ENCODE results near the gene MTHFD1.

The MTHFD1 gene

DNA sequence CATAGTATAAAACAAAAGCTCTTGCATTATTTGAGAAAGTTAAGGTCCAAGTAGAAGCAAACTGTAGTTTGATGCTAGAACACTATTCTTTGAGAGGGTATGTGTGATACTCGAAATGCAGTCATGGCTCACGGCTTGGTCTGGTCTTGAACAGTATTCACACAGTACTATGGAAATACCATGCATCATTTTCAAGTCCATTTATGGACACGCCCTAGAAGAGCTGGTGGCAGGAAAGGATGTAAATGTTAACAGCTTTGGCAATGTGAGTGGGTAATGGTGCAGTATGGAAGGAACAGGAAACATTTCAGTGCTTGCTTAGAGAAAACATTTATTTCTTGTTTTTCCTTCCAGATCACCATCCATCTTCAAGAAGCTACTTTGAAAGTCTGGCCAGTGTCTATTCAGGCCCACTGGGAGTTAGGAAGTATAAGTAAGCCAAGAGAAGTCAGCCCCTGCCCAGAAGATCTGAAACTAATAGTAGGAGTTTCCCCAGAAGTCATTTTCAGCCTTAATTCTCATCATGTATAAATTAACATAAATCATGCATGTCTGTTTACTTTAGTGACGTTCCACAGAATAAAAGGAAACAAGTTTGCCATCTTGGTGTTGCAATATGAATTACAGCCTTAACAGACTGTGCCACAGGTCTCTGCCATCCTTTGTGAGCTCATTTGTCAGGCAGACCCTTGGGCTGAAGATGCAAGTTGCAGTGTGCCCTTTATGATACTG, 71.4 kb downstream of the MTHFD1 start:
- no peaks in the 10 kb centered on the region for H3K9me3 Mint-ChIP-seq
- no peak overlapping the region for H3K4me3 Mint-ChIP-seq
- H3K4me1 Mint-ChIP-seq: peaks cover 14% of the 10 kb centered on the region
- no peak overlapping the region for H3K27ac Mint-ChIP-seq
- peaks cover 11% of the 10 kb centered on the region for H3K36me3 Mint-ChIP-seq
- H3K27me3 Mint-ChIP-seq: no peaks in the 10 kb centered on the region

DNA sequence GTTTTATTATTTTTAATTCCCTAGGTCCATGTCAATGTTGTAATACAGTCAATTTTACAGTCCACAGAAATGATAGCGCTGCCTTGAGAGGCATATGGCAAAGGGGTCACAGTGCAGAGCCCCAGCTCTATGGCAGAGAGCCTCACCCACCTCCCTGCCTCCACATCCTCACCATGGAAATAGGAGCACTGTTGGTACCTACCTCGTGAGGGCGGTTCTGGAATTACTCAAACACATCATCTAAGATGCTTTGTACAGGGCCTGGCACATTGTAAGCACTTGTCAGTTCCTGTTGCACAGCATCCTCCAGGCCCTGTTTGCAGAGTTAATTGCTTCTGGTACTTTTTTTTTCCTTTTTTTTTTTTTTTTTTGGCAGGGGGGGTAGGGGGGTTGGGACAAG, 73.1 kb downstream of the MTHFD1 start:
- Mint-ChIP-seq H3K27me3 (no peaks in the 10 kb centered on the region), H3K36me3 (peaks cover 6% of the 10 kb centered on the region), H3K9me3 (no peaks in the 10 kb centered on the region), H3K4me1 (peaks cover 24% of the 10 kb centered on the region), H3K4me3 (no peak overlapping the region), H3K27ac (no peak overlapping the region)

DNA sequence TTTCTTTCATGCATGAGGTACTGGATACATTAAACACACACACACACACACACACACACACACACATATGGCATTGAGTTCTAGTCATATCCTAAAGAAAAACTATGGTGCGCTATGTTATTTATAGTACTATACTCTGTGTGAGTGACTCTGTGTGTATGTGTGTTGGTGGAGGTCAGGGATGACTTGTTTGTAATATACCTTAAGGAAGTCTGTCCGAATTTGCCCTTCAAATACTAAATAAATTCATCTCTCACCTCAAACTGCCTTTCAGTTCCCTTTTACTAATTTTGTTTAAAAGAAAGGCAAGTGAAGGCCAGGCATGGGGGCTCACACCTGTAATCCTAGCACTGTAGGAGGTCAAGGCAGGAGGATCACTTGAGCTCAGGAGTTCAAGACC, 75.0 kb downstream of the MTHFD1 start:
- Mint-ChIP-seq H3K9me3 (no peaks in the 10 kb centered on the region), H3K4me3 (no peak overlapping the region), H3K36me3 (peaks cover 5% of the 10 kb centered on the region), H3K4me1 (peaks cover 39% of the 10 kb centered on the region), H3K27me3 (no peaks in the 10 kb centered on the region), H3K27ac (no peak overlapping the region)

DNA sequence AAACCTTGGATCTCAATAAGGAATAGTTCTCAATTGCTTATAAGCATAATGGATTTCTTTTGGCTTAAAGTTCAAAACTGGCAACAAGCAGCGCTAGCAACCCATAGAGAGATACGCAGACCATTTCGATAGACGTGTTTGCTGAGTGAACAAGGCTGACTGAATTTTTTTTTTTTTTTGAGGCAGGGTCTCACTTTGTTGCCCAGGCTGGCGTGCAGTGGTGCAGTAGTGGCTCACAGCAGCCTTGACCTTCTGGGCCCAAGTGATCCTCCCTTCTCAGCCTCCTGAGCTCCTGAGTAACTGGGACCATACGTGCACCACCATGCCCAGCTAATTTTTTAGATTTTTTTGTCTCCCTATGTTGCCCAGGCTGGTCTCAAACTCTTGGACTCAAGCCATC, 75.7 kb downstream of the MTHFD1 start:
- no peaks in the 10 kb centered on the region for H3K9me3 Mint-ChIP-seq
- H3K27me3 Mint-ChIP-seq: no peaks in the 10 kb centered on the region
- H3K36me3 Mint-ChIP-seq: peaks cover 4% of the 10 kb centered on the region
- peaks cover 46% of the 10 kb centered on the region for H3K4me1 Mint-ChIP-seq
- no peak overlapping the region for H3K27ac Mint-ChIP-seq
- H3K4me3 Mint-ChIP-seq: no peak overlapping the region

DNA sequence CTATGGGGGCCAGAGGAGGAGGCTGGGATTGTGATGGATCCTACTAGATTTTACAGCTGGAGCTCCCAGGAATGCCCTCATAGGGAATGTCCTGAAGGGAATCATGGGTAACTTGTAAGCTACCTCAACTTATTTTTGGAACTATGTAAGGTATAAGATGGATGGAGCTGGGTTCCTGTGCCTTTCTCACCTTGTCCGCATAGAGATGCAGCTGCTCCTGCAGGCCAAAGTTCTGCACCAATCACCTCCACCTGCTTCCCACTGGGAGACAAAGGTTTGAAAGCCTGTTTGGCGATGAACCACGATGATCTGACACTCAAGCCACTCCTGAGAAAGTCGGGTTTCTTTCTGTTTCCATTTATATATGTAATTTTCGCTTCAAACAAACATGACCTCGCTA, 76.5 kb downstream of the MTHFD1 start:
- H3K27me3 Mint-ChIP-seq: no peaks in the 10 kb centered on the region
- peak overlapping the region; percentile 94 for H3K4me3 Mint-ChIP-seq
- peaks cover 48% of the 10 kb centered on the region for H3K4me1 Mint-ChIP-seq
- H3K36me3 Mint-ChIP-seq: peaks cover 4% of the 10 kb centered on the region
- H3K9me3 Mint-ChIP-seq: no peaks in the 10 kb centered on the region
- H3K27ac Mint-ChIP-seq: peak overlapping the region; percentile 89

DNA sequence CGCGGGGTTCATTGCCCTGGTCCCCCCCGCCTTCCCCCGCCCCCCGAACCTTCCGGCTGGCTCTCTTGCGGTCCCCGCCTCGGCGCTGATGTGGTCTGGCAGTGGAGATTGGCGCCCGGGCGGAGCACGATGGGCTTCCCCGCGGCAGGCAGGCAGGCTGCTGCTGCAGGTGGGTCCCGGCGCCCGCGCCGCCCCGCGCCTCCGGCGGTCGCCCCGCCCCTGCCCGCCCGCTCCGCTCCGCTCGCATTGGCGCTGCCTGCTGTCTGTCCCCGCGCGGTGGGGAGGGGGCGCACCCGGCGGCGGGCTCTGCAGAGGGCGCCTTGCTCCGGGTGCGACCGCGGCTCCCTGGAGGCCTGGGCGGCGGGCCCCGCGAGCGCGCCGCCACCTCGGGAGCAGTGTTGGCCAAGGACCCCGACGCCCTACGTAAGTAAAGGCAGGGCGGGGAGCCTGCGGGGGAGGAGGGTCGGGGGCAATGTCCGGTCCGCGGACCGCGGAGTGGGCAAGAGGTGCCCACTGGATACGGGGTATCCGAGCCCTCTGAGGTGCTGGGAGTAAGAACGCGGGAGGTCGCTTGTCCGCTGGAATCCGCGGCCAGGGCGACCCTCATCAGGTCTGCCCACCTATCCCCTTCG, 77.2 kb downstream of the MTHFD1 start, which contains the start of gene AKAP5:
Gene AKAP5 (plus strand): TSS at position 309 of the 632 bp plus-strand sequence. CDS start 2,896 bp downstream, outside the sequence.
- Mint-ChIP-seq H3K9me3 (no peaks in the 10 kb centered on the region), H3K4me3 (peak within 1 kb of the TSS; percentile 94), H3K4me1 (peaks cover 47% of the 10 kb centered on the region), H3K36me3 (peaks cover 4% of the 10 kb centered on the region), H3K27ac (peak within 1 kb of the TSS; percentile 89), H3K27me3 (no peaks in the 10 kb centered on the region)

DNA sequence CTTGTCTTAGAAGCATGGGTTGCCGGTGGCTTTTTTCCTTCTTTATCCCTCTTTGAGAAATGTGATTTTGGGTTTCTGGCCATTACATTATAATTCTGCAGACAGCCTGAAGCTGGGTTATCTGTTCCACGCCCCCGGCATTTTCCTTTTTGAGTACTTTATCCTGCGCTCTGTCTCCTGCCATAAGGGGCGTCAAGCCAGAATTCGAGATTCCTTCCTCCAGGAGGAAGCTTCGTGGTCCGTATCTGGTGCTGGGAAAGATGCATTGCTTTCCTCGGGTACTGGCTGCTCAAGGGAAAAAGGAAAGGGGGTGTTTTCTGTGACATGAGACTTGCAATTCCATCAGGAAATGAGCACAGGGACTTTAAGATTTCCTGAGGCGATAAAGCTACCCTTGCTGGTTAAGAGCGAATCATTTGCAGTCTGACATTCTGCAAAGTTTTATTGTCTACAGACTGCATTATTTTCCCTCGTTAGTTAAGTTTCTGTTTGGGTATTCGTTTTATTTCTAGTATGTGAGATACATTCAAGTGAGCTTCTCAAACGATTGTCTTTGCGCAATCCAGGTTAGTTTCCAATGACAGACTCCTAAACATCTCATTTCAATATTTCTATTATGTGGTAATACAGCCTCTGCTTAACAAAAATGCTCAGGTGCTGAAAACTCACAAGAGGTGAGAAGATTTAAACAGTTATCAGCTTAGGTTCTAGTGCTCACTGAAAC, 77.8 kb downstream of the MTHFD1 start:
- Mint-ChIP-seq H3K27me3 (no peaks in the 10 kb centered on the region), H3K27ac (peak overlapping the region; percentile 51), H3K36me3 (peaks cover 3% of the 10 kb centered on the region), H3K4me3 (peak overlapping the region; percentile 90), H3K4me1 (peaks cover 45% of the 10 kb centered on the region), H3K9me3 (no peaks in the 10 kb centered on the region)

DNA sequence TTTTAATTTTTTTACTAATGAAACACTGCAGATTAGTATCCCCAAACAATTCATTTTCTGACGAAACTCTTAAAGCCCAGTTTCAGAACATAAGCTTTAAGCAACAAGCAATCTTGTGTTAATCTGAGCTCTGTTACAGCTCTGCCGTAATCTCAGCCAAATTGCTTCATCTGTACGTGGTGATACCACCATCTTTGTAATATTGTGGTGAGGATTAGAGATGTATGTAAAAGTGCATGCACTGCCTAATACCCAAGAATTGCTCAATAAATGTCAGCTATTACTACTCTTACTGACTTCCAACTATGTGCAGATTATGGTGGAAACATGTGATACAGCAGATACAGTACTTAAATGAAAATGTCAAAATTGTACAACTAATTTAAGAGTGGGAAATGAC, 78.9 kb downstream of the MTHFD1 start:
- H3K27me3 Mint-ChIP-seq: no peaks in the 10 kb centered on the region
- H3K27ac Mint-ChIP-seq: no peak overlapping the region
- no peaks in the 10 kb centered on the region for H3K9me3 Mint-ChIP-seq
- H3K36me3 Mint-ChIP-seq: peaks cover 3% of the 10 kb centered on the region
- H3K4me3 Mint-ChIP-seq: no peak overlapping the region
- H3K4me1 Mint-ChIP-seq: peaks cover 44% of the 10 kb centered on the region

DNA sequence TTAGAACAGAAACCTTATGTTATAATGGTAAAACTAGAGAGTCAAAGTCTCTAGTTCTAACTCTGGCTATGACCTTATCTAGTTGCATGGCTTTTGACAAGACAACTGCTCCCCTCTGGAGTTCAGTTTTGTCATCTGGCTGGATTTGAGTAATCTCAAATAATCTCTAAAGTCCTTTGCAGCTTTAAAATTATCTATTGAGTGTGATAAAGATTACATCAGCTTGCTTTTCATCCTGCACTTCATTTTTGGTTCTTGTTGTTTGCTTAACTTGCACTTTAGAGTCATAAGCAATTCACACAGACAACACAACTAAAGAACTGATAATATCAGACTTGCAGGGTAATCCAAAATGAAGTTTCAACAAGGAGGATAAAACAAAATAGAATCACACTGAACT, 79.4 kb downstream of the MTHFD1 start:
- Mint-ChIP-seq H3K9me3 (no peaks in the 10 kb centered on the region), H3K4me3 (no peak overlapping the region), H3K27me3 (no peaks in the 10 kb centered on the region), H3K4me1 (peaks cover 44% of the 10 kb centered on the region), H3K36me3 (peaks cover under 1% of the 10 kb centered on the region), H3K27ac (peak overlapping the region; percentile 14)

DNA sequence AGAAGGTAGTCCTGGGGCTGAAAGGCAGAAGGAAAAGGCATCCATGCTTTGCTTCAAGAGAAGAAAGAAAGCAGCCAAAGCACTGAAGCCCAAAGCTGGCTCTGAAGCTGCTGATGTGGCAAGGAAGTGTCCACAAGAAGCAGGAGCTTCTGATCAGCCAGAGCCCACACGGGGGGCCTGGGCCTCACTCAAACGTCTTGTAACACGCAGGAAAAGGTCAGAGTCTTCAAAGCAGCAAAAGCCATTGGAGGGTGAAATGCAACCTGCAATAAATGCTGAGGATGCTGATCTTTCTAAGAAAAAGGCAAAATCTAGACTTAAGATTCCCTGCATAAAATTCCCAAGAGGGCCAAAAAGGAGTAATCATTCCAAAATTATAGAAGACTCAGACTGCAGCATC, 80.3 kb downstream of the MTHFD1 start:
- no peak overlapping the region for H3K27ac Mint-ChIP-seq
- peaks cover 47% of the 10 kb centered on the region for H3K4me1 Mint-ChIP-seq
- H3K9me3 Mint-ChIP-seq: no peaks in the 10 kb centered on the region
- H3K4me3 Mint-ChIP-seq: no peak overlapping the region
- H3K27me3 Mint-ChIP-seq: no peaks in the 10 kb centered on the region
- H3K36me3 Mint-ChIP-seq: no peaks in the 10 kb centered on the region

DNA sequence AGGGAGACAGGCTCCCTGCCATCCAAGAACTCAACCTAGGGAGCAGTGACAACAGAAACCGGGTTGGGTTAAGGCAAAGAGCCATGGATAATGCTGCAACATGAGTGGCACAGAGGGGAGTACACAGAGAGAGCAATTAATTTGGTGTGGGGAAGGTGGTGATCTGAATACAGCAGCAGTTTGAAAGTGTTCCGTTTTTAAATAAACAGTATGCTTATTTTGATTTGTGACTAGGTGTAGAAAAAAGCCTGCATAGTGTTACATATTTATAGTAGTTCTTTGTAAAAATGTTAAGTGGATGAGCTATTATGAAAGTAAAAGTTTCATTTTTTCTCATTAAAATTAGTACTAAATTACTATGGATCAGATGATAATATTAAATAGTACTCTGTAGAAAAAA, 85.9 kb downstream of the MTHFD1 start:
- H3K4me1 Mint-ChIP-seq: peaks cover 24% of the 10 kb centered on the region
- no peak overlapping the region for H3K27ac Mint-ChIP-seq
- no peak overlapping the region for H3K4me3 Mint-ChIP-seq
- H3K9me3 Mint-ChIP-seq: no peaks in the 10 kb centered on the region
- H3K27me3 Mint-ChIP-seq: no peaks in the 10 kb centered on the region
- peaks cover 4% of the 10 kb centered on the region for H3K36me3 Mint-ChIP-seq

DNA sequence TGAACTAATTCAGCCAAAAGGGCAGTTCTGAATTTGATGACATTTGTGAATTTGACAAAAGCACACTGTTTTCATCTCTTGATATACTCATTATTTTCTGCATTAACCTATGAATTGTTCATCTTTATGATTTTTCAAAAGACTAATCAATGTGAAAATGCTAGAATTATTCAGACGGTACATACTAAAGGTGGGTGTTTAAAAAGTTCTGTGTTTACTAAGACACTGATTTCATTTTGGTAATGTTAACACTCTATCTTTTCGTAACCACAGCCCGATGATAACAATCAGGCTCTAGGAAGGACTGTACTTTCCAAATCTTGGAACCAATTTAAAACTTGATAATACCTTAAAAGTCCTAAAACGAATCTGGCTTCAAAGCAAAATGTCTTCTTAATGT, 86.5 kb downstream of the MTHFD1 start:
- H3K4me1 Mint-ChIP-seq: peaks cover 19% of the 10 kb centered on the region
- H3K9me3 Mint-ChIP-seq: no peaks in the 10 kb centered on the region
- H3K36me3 Mint-ChIP-seq: peaks cover 5% of the 10 kb centered on the region
- no peaks in the 10 kb centered on the region for H3K27me3 Mint-ChIP-seq
- no peak overlapping the region for H3K27ac Mint-ChIP-seq
- H3K4me3 Mint-ChIP-seq: no peak overlapping the region

DNA sequence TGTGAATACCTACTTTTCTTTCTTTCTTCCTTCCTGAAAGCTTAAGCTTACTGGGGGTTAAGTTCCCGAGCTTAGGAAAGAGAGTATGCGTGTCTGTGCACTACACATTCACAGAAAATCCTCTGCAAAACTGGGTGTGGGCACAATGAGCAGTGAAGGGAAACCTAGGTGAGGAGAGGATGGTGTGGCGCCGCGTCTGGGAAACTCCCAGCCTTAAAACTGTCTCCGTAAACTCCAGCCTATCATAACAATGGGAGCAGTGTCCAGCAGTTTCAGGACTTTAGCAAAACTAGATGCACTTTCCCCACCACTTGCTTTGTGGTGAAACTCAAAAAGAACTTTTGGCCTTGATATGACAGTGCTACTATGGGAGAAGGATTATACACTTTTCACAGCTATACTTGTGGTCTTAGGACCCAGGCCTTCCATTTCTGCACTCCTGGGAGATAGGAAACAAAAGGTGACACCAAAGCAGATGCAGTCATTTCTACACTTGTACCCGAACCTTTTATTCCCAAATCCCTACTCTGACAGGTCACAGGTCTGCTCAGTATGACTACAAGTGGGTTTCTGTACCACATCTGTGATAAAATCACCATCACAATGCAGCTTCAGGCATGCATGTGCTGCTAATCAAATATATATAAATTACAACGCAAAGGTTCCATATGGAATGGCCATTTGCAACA, 87.6 kb downstream of the MTHFD1 start:
- Mint-ChIP-seq H3K27ac (no peak overlapping the region), H3K27me3 (no peaks in the 10 kb centered on the region), H3K36me3 (peaks cover 7% of the 10 kb centered on the region), H3K9me3 (no peaks in the 10 kb centered on the region), H3K4me1 (peaks cover 18% of the 10 kb centered on the region), H3K4me3 (no peak overlapping the region)

DNA sequence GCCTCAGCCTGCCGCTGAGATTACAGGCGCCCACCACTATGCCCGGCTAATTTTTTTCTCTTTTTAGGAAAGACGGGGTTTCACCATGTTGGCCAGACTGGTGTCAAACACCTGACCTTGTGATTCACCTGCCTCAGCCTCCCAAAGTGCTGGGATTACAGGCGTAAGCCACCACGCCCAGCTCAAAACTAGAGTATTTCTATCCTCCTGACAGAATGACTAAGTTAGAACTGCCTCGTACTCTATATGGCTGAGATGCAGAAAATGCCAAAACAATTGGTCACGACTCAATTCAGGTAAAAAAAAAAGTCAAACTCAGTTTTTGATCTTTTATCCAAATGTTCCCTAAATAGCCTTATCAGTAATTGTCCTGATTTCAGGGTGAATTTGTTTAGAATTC, 88.3 kb downstream of the MTHFD1 start:
- H3K4me1 Mint-ChIP-seq: peaks cover 18% of the 10 kb centered on the region

DNA sequence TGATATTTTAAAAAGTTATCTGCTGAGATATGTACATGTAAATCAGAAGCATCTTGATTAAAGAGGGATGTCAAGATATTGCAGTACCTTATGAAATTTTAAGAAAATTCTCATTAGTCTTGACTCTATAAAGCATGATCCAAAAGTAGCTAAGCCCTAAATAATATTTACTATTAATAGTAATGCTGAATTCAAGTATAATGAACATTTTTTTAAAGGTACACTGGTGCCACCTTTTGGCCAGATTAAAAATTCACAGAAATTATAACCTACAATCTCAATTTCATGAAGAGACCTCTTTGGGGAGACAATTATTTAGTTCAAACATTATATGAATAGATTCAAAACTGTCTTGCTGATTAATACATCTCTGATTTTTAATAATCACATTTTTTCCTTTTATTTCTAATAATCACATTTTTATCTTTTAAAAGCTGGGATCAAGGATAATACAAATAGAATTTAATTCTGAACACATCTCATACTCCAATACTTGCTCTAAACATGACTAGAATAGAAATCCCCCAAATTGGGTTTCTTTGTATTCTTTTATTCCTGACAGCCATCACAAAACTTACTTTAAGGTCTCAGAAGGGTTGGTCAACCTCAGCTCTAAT, 90.6 kb downstream of the MTHFD1 start:
- peaks cover 14% of the 10 kb centered on the region for H3K4me1 Mint-ChIP-seq
- H3K36me3 Mint-ChIP-seq: peaks cover 7% of the 10 kb centered on the region
- no peak overlapping the region for H3K4me3 Mint-ChIP-seq
- no peaks in the 10 kb centered on the region for H3K27me3 Mint-ChIP-seq
- H3K9me3 Mint-ChIP-seq: no peaks in the 10 kb centered on the region
- H3K27ac Mint-ChIP-seq: no peak overlapping the region

More for the DNA sequence above, 88.3 kb downstream of the MTHFD1 start:
- H3K27me3 Mint-ChIP-seq: no peaks in the 10 kb centered on the region
- peak overlapping the region; percentile 23 for H3K27ac Mint-ChIP-seq
- no peaks in the 10 kb centered on the region for H3K9me3 Mint-ChIP-seq
- H3K36me3 Mint-ChIP-seq: peaks cover 7% of the 10 kb centered on the region
- no peak overlapping the region for H3K4me3 Mint-ChIP-seq
